GOT3 (cell line): ENCODE results near the gene NLE1.
A peak's percentile ranks its signal among the peaks of the same experiment; 100 is the strongest.
"Not testable (repeated sequence)": the region's sequence is repeated elsewhere in the genome, so short reads cannot be mapped to it uniquely, and the experiment has no call there.

Experiments used
- DNase-seq: peaks from one replicate; lab custom pipeline; 2025; ENCODE audit warnings: mixed read lengths; lab: John Stamatoyannopoulos, UW

NLE1 gene

GRCh38 chr17:35129154-35129972, 12.7 kb downstream of the NLE1 start:
- DNase-seq: no peak

DNA sequence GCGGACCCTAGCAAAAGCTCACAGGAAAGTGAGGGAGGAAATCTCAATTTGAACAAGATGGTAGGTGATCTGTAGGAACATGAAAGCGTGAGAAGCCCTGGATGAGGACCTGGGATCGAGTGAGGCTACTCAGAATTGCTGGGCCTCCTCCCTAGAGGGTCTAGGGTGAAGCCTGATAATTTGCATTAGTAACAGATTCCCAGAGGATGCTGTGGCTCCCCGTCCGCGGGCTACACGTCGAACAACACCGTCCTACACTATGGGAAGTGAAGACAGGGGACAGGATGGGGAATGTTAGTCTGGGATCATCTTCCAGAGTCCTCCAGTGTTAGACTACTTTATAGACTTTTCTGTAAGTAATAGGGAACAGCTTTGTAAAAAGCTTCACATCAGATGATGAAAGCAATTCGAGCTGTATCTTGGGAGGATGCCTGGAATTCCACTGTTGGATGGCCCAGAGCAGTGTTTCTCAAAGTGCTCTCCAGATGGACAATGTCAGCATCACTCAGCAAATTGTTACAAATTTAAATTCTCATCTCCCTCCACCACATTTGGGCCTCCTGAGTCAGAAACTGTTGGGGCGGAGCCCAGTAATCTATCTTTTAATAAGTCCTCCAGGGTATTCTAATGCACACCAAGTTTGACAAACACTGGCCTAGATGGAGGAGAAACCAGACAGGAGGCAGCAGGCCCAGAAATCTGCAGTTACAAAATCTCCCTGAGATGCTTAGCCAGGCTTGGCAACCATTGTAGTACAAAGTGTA, 14.2 kb downstream of the NLE1 start:
- DNase-seq: peak; percentile 24

- no peak for DNase-seq
These were observed 20.8 kb downstream of the NLE1 start, which contains the start of gene FNDC8 for GRCh38 chr17:35121315-35121714. Gene FNDC8, plus strand, starts transcription at chr17:35121615. Its CDS starts 79 bp downstream, at chr17:35121694.

- DNase-seq: peak; percentile 15
These were observed 22.5 kb downstream of the NLE1 start, which contains the start of gene RAD51D for GRCh38 chr17:35119370-35120165. Gene RAD51D, minus strand, starts transcription at chr17:35119860. Its CDS starts 247 bp downstream, at chr17:35119613.

DNA sequence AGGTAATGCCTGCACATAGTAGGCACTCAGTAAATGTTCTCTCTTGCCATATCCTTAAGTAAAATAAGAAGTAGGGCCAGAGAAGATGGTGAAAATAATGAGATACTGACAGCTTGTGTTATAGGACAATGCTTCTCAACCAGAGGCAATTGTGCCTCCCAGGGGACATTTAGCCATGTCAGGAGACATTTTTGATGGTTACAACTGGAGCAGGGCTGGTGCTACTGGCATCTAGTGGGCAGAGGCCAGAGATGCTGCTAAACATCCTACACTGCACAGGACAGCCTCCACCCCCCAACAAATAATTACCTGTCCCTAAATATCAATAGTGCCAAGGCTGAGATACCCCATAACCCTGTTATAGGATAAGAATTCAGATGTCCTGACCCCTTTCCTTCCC, 24.1 kb downstream of the NLE1 start:
- DNase-seq: no peak

DNA sequence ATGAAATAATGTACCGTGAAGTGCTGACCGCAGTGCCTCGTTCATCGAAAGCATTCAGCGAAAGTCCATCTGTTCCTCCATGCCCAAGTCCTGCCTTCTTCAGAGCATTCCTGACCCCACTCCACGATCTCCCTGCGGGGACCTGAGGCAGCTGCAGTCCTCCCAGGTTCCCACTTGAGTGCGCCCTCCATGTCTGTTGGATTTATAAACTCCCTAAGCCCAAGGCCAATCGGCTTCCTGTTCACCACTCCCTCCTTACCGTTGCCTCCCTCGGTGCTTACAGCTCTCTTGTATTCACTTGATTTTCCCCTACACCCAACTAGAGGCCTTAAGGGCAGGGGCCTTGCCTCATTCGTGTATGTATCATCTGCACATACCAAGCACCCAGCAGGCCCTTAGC, 25.3 kb downstream of the NLE1 start:
- no peak for DNase-seq

- not testable (repeated sequence) for DNase-seq
These were observed 31.3 kb downstream of the NLE1 start for GRCh38 chr17:35110791-35111190.

DNA sequence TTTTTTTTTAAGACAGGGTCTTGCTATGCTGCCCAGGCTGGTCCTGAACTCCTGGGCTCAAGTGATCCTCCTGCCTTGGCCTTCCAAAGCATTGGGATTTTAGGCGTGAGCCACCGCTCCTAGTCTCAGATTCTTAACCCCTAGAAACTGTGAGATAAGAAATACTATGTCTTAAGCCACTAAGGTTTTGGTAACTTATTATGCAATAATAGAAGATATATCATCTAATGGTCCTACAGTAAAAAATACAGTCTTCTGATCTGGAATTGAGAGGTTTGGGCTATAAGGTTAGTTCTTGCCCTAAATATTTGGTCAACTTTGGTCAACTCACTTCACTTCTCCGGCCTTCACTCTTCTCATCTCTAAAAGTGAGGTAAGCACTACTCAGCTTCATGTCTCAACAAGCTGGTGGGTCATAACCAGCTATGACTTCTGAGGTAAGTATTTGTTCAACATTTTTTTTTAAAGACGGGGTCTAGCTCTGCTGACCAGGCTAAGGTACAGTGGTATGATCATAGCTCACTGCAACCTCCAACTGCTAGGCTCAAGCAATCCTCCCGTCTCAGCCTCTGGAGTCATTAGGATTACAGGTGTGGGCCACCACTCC, 37.2 kb downstream of the NLE1 start:
- no peak for DNase-seq

- DNase-seq: no peak
These were observed 38.8 kb downstream of the NLE1 start for GRCh38 chr17:35103271-35103670.

DNA sequence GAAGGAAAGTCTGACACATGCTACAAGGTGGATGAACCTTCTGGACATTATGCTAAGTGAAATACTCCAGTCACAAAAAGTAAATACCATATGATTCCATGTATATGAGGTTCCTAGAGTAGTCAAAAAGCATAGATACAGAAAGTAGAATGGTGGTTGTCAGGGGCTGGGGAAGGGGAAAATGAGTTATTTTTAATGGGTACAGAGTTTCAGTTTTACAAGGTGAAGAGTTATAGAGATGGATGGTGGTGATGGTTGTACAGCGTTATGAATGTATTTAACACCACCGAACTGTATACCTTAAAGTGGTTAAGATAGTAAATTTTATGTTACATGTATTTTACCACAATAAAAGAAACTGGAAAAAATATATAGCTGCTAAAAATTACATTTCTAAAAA, 40.4 kb downstream of the NLE1 start:
- DNase-seq: no peak

DNA sequence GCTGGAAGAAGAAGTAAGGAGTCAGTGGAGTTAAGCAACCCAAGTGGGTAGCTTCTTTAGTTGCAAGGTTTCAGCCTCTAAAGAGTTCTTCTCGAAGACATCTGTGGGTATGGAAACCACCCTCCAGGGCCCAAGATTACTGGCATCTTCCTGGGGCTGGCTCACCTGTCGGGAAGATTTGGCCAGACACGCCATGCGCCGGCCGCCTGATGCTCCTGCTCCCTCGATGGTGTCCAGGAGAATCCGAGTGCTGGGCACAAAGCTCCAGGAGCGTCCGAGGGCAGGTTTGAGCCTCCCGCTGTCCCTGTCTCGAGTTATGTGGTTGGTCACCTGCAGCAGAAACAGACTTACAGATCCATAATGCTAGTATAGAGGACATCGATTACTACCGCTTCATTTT, 41.1 kb downstream of the NLE1 start:
- DNase-seq: no peak

DNA sequence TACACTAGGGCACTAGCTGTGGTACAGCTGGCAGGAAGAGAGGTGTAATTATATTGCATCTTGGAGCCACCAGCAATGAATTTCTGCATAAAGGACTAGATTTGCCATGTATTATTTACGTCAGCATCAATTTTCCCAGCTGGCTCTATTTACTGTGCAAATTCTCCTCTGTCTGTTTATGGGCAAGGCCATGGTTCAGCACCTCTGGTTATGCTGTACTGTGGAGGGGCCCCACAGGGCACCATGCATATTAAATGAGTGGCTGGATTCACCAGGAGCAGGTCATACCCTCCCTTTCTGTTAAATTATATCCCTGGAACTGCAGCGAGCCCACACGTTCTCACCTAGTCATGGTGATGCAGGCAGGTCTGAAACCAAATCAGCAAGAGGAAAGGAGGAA, 42.2 kb downstream of the NLE1 start:
- DNase-seq: no peak

- no peak for DNase-seq
These were observed 44.3 kb downstream of the NLE1 start for GRCh38 chr17:35097776-35098175.

DNA sequence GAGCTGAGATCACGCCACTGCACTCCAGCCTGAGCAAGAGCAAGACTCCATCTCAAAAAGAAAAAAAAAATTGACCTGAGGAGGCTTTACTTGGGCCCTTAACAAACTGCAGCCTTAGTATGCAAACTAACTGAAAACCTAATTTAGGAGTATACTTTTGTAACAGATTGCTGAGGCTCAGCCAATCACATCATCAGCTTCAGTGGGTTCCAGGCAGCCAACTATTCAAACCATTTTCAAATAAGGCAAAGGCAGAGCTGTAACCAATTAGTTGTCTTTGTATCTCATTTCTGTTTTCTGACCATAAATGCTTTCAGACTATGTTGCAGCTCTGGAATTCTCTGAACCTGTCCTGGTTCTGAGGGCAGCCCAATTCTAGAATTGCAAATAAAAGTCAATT, 46.4 kb downstream of the NLE1 start:
- no peak for DNase-seq

DNA sequence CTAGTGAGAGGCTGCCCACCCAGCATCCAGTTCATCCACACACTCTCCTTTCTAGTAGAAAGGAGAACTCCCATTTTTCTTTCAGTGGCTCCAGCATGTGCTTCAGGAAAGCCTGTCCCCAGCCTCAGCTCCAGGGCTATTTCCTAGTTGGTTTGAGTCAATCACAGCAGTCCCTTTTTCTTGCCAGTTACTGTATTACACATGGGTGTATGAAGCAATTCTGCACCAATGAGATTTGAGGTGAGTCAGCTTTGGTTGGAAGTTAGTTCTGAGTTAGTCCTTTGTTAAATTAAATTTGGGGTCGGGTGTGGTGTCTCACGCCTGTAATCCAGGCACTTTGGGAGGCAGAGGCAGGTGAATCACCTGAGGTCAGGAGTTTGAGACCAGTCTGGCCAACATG, 47.2 kb downstream of the NLE1 start:
- DNase-seq: no peak

- not testable (repeated sequence) for DNase-seq
These were observed 51.4 kb downstream of the NLE1 start for GRCh38 chr17:35090707-35091106.

- DNase-seq: no peak
These were observed 52.4 kb downstream of the NLE1 start for GRCh38 chr17:35089586-35090296.

DNA sequence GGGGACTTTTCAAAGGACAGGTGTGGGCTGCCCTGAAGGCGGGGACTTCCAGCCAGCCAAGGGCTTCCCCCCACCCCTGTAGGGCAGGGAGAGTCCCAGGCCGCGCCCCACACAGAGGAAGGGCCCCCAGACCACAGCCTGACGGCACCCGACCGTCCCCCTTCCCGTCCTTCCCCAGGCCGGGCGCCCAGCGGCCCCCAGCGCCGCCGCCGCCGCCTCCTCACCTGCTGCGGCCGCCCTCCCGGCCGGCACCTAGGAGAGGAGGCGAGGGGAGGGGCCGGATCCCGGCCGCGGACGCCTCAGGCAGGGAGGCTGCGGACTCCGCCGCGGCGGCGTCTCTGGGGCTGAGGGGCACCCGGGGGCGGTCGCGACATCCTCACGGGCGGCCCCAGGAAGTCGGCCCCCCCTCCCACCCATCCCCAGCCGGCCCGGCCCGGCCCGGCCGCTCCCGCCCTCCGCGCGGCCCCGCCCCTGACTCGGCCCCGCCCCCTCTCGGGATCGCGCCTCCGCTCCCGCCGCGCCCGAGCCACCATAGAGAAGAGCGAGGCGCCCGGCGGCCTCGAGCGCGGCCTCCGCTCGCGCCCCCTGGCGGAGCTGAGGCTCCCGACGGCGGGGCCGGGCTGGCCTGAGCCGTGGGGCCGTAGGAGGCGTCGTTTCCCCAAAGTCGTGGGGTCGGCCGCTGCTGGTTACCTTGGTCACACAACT, 53.1 kb downstream of the NLE1 start:
- DNase-seq: peak; percentile 26

- DNase-seq: peak; percentile 6
These were observed 53.7 kb downstream of the NLE1 start for GRCh38 chr17:35088356-35088880.

- DNase-seq: no peak
These were observed 54.3 kb downstream of the NLE1 start for GRCh38 chr17:35087731-35088355.
